Epithelial cell of proximal tubule (primary cell): Measurements from ENCODE around the gene C17orf75. TPM values are rescaled to one million over a fixed set of nuclear protein-coding genes. Genes with fewer than 3 reads are reported as not detected.
"Not testable (repeated sequence)": the region's sequence is repeated elsewhere in the genome, so short reads cannot be mapped to it uniquely, and the experiment has no call there.

Experiments used
- DNase-seq: peaks from one replicate; pipeline ENCODE4 v3.0.0-alpha.2; 2011; ENCODE audit warnings: low read depth
- H3K4me3 ChIP-seq: 2 replicates; pipeline ENCODE4 v1.5.1; 2011; ENCODE audit warnings: low read depth, mild to moderate bottlenecking, low read length
- CTCF ChIP-seq: conservative IDR thresholded peaks from 2 replicates; pipeline ENCODE4 v1.5.1; 2012; ENCODE audit warnings: low read depth, mild to moderate bottlenecking, low read length
- total RNA-seq: library from RNA; depleted of rRNA; stranded (reverse); fragments of >200 nt; gene quantifications from 2 replicates; pipeline ENCODE4 v1.2.3, GENCODE V29; 2015

Gene C17orf75
- 15.4 and 22.1 TPM in 2 replicates for total RNA-seq

DNA sequence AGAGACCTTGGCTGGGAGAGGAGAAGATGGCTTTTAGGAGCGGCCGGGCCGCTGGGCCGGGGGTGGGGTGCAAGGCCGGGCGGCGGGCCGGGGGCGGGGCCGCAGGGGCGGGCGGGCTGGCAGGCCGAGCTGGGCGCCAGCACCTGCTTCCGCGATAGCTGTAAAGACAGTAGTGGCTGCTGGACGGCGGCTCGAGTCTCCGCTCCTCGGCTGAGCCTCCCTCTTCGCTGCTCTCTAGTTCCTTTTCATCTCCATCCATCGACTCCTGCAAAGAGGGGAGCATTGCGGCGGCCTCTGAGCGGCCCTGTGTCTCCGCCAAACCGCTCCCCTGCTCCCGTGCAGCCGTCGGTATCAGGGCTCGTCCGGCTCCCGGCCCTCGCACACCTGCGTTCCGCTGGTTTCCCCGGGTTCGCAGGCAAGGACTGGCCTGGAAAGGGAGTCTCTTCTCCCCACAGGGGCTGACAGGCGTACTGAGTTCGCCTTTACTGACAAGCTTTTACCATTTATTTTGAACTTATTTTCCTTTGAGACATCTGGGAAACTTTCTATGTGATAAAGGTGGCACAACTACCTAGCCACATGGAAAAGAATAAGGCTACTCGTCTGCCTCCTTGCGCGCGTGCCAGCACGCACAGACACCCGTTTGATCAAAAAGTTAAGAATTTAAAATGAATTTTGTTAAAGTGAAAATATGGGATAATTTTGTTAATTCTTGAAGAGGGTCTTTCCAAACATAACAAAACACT, at the start of gene C17orf75:
Gene C17orf75 (minus strand): TSS at position 317 of the 746 bp plus-strand sequence. CDS start 34 bp downstream, at position 283.
- H3K4me3 ChIP-seq = peak within 1 kb of the TSS; percentile 73
- no peak for TF ChIP-seq CTCF
- no peak for DNase-seq

GRCh38 chr17:32388613-32389459, 46.9 kb upstream of the C17orf75 start:
- TF ChIP-seq CTCF = no peak
- no peak overlapping the region for H3K4me3 ChIP-seq
- DNase-seq = no peak

- DNase-seq, H3K4me3 ChIP-seq: not testable (repeated sequence)
These were observed 46.2 kb upstream of the C17orf75 start for GRCh38 chr17:32388128-32388527.

- no peak for TF ChIP-seq CTCF
- DNase-seq = no peak
- no peak overlapping the region for H3K4me3 ChIP-seq
These were observed 44.9 kb upstream of the C17orf75 start for GRCh38 chr17:32386844-32387243.

GRCh38 chr17:32385971-32386370, 44.0 kb upstream of the C17orf75 start:
- TF ChIP-seq CTCF = no peak
- no peak for DNase-seq
- H3K4me3 ChIP-seq = no peak overlapping the region

DNA sequence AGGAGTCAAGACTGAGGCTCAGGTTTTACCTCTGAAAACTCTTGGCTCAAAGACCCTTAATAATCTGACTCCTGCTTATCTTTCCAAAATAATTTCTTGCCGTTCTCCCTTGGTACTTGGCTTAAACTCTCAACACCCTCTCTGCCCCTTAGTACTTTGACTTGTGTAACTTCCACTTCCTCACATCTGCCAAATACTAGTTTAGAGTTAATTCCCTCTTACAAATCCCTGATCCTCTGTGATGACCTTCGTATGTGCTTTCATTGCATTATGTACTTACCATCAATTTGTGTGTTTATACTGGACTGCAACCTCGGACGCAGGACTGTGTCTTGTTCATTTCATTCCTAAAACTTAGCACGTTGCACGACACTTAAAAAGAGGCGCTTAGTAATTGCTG, 43.1 kb upstream of the C17orf75 start:
- no peak overlapping the region for H3K4me3 ChIP-seq
- no peak for DNase-seq
- no peak for TF ChIP-seq CTCF

DNA sequence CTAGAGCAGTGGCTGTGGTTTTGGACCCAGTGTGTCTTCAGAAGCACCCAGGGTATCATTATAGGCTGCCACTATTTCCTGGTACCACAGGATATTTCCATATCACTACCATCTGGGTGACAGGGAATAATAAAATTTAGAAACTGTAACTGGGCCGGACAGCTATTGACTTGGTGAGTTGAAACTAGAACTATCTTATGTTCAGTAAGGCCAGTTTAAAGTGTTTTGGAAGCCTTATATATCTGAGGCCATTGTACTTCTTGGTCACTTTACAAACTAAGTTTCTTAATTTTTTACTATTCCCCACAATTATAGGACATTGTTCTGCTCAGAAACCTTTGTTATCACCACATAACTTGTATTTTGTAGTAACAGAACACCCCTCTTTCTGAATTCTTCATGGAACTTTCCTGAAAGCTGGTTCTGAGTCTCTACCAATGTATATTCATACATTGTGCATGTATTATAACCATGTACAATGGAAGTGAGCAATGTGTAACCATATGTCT, 42.0 kb upstream of the C17orf75 start:
- no peak for TF ChIP-seq CTCF
- DNase-seq = no peak
- H3K4me3 ChIP-seq = no peak overlapping the region
